Measurements from ENCODE around the gene CLEC3B.

Gene CLEC3B

GRCh38 chr3:44988073-44988472 lies 38.0 kb upstream of the CLEC3B start:
- H3K9ac ChIP-seq (ENCODE audit: low read depth, low read length, poor library complexity) = no peak overlapping the region
- no peak overlapping the region for H2BK15ac ChIP-seq (ENCODE audit: low read length)
- H3K4ac ChIP-seq (ENCODE audit: low read length) = no peak overlapping the region
- H3K4me1 ChIP-seq (ENCODE audit: control insufficient read depth in 2 of 2, insufficient read depth in 1 of 2, low read depth in 1 of 2, low read length in 2 of 2) = no peaks in the 10 kb centered on the region
- H2BK120ac ChIP-seq (ENCODE audit: low read depth, low read length) = no peak overlapping the region
- H2AK5ac ChIP-seq (ENCODE audit: low read depth, low read length) = no peak overlapping the region
- H4K91ac ChIP-seq (ENCODE audit: low read depth, low read length, poor library complexity) = no peak overlapping the region
- H3K27ac ChIP-seq (replicated peaks; ENCODE audit: low read length) = no peak overlapping the region
- H2BK12ac ChIP-seq (ENCODE audit: low read length) = no peak overlapping the region
- H2BK5ac ChIP-seq (ENCODE audit: low read length) = no peak overlapping the region
- no peaks in the 10 kb centered on the region for H3K27me3 ChIP-seq (ENCODE audit: control insufficient read depth in 3 of 3, insufficient read depth in 3 of 3, low read depth in 1 of 3, low read length in 3 of 3)
- no peak overlapping the region for H3K18ac ChIP-seq (ENCODE audit: low read length)
- H4K8ac ChIP-seq (ENCODE audit: low read depth, low read length) = no peak overlapping the region
- DNase-seq (ENCODE audit: low spot score) = no peak
- H3K14ac ChIP-seq (ENCODE audit: low read length) = no peak overlapping the region
- peaks cover 2 to 11% of the 10 kb centered on the region in 2 donors for H3K9me3 ChIP-seq (replicated peaks in 1 of 2; ENCODE audit: control insufficient read depth in 2 of 2, insufficient read depth in 1 of 2, low read depth in 1 of 2, low read length in 2 of 2)
- no peak overlapping the region for H3K23ac ChIP-seq (ENCODE audit: low read depth, low read length, poor library complexity)
- H3K4me3 ChIP-seq (ENCODE audit: low read length in 2 of 2) = no peak overlapping the region
- no CpG with 5 or more reads among the region's 2 CpGs for WGBS, 2 donors (ENCODE audit: extremely low coverage in 2 of 2, insufficient read length in 2 of 2, insufficient replicate concordance in 1 of 2)
- H2AFZ ChIP-seq (ENCODE audit: low read length) = no peak overlapping the region
- no peak overlapping the region for H3K4me2 ChIP-seq (ENCODE audit: insufficient read depth, low read length, poor library complexity, severe bottlenecking)
- H3K79me1 ChIP-seq (ENCODE audit: low read depth, low read length) = peaks cover 5% of the 10 kb centered on the region
- peaks cover 18 to 46% of the 10 kb centered on the region in 2 donors for H3K36me3 ChIP-seq (replicated peaks in 1 of 2; ENCODE audit: control insufficient read depth in 2 of 2, insufficient read depth in 2 of 2, low read length in 2 of 2)

GRCh38 chr3:44989141-44989540 lies 37.0 kb upstream of the CLEC3B start:
- Histone ChIP-seq H3K4ac (ENCODE audit: low read length) (no peak overlapping the region), H3K23ac (ENCODE audit: low read depth, low read length, poor library complexity) (no peak overlapping the region), H3K14ac (ENCODE audit: low read length) (no peak overlapping the region), H3K9ac (ENCODE audit: low read depth, low read length, poor library complexity) (no peak overlapping the region), H2BK5ac (ENCODE audit: low read length) (no peak overlapping the region), H3K36me3 (replicated peaks in 1 of 2; ENCODE audit: control insufficient read depth in 2 of 2, insufficient read depth in 2 of 2, low read length in 2 of 2) (peaks cover 18 to 57% of the 10 kb centered on the region in 2 donors), H3K9me3 (replicated peaks in 1 of 2; ENCODE audit: control insufficient read depth in 2 of 2, insufficient read depth in 1 of 2, low read depth in 1 of 2, low read length in 2 of 2) (peaks cover 2 to 11% of the 10 kb centered on the region in 2 donors), H3K27me3 (ENCODE audit: control insufficient read depth in 3 of 3, insufficient read depth in 3 of 3, low read depth in 1 of 3, low read length in 3 of 3) (no peaks in the 10 kb centered on the region), H2AK5ac (ENCODE audit: low read depth, low read length) (no peak overlapping the region), H3K4me2 (ENCODE audit: insufficient read depth, low read length, poor library complexity, severe bottlenecking) (no peak overlapping the region), H4K91ac (ENCODE audit: low read depth, low read length, poor library complexity) (no peak overlapping the region), H2AFZ (ENCODE audit: low read length) (no peak overlapping the region), H2BK12ac (ENCODE audit: low read length) (no peak overlapping the region), H4K8ac (ENCODE audit: low read depth, low read length) (no peak overlapping the region), H3K18ac (ENCODE audit: low read length) (no peak overlapping the region), H2BK15ac (ENCODE audit: low read length) (no peak overlapping the region), H3K4me3 (ENCODE audit: low read length in 2 of 2) (no peak overlapping the region), H3K79me1 (ENCODE audit: low read depth, low read length) (peaks cover 5% of the 10 kb centered on the region), H3K4me1 (ENCODE audit: control insufficient read depth in 2 of 2, insufficient read depth in 1 of 2, low read depth in 1 of 2, low read length in 2 of 2) (peaks cover 0 to 3% of the 10 kb centered on the region in 2 donors), H2BK120ac (ENCODE audit: low read depth, low read length) (no peak overlapping the region), H3K27ac (replicated peaks; ENCODE audit: low read length) (no peak overlapping the region)
- WGBS, 2 donors (ENCODE audit: extremely low coverage in 2 of 2, insufficient read length in 2 of 2, insufficient replicate concordance in 1 of 2) = no CpG with 5 or more reads among the region's 8 CpGs
- DNase-seq (ENCODE audit: low spot score) = no peak

- H2BK12ac ChIP-seq (ENCODE audit: low read length) = no peak overlapping the region
- no peak overlapping the region for H2BK15ac ChIP-seq (ENCODE audit: low read length)
- H2AFZ ChIP-seq (ENCODE audit: low read length) = no peak overlapping the region
- H3K4me3 ChIP-seq (ENCODE audit: low read length in 2 of 2) = no peak overlapping the region
- H3K23ac ChIP-seq (ENCODE audit: low read depth, low read length, poor library complexity) = no peak overlapping the region
- no peak overlapping the region for H4K8ac ChIP-seq (ENCODE audit: low read depth, low read length)
- no peak overlapping the region for H3K18ac ChIP-seq (ENCODE audit: low read length)
- no peak overlapping the region for H3K14ac ChIP-seq (ENCODE audit: low read length)
- H3K27ac ChIP-seq (replicated peaks; ENCODE audit: low read length) = no peak overlapping the region
- H3K79me1 ChIP-seq (ENCODE audit: low read depth, low read length) = peaks cover 3% of the 10 kb centered on the region
- no peak overlapping the region for H3K4me2 ChIP-seq (ENCODE audit: insufficient read depth, low read length, poor library complexity, severe bottlenecking)
- no peak overlapping the region for H3K9ac ChIP-seq (ENCODE audit: low read depth, low read length, poor library complexity)
- H3K4me1 ChIP-seq (ENCODE audit: control insufficient read depth in 2 of 2, insufficient read depth in 1 of 2, low read depth in 1 of 2, low read length in 2 of 2) = peaks cover 3% of the 10 kb centered on the region in 2 donors
- peaks cover 2 to 10% of the 10 kb centered on the region in 2 donors for H3K9me3 ChIP-seq (replicated peaks in 1 of 2; ENCODE audit: control insufficient read depth in 2 of 2, insufficient read depth in 1 of 2, low read depth in 1 of 2, low read length in 2 of 2)
- no CpG with 5 or more reads among the region's 1 CpG for WGBS, 2 donors (ENCODE audit: extremely low coverage in 2 of 2, insufficient read length in 2 of 2, insufficient replicate concordance in 1 of 2)
- no peak overlapping the region for H2BK5ac ChIP-seq (ENCODE audit: low read length)
- no peak for DNase-seq (ENCODE audit: low spot score)
- H3K27me3 ChIP-seq (ENCODE audit: control insufficient read depth in 3 of 3, insufficient read depth in 3 of 3, low read depth in 1 of 3, low read length in 3 of 3) = no peaks in the 10 kb centered on the region
- H2AK5ac ChIP-seq (ENCODE audit: low read depth, low read length) = no peak overlapping the region
- no peak overlapping the region for H2BK120ac ChIP-seq (ENCODE audit: low read depth, low read length)
- no peak overlapping the region for H3K4ac ChIP-seq (ENCODE audit: low read length)
- H4K91ac ChIP-seq (ENCODE audit: low read depth, low read length, poor library complexity) = no peak overlapping the region
- H3K36me3 ChIP-seq (replicated peaks in 1 of 2; ENCODE audit: control insufficient read depth in 2 of 2, insufficient read depth in 2 of 2, low read length in 2 of 2) = peaks cover 19 to 61% of the 10 kb centered on the region in 2 donors
Observed at GRCh38 chr3:44989636-44990373, 36.3 kb upstream of the CLEC3B start.

- WGBS, 2 donors (ENCODE audit: extremely low coverage in 2 of 2, insufficient read length in 2 of 2, insufficient replicate concordance in 1 of 2) = no CpG with 5 or more reads among the region's 1 CpG
- no peak overlapping the region for H3K23ac ChIP-seq (ENCODE audit: low read depth, low read length, poor library complexity)
- no peak overlapping the region for H2AFZ ChIP-seq (ENCODE audit: low read length)
- H3K4ac ChIP-seq (ENCODE audit: low read length) = no peak overlapping the region
- H3K9ac ChIP-seq (ENCODE audit: low read depth, low read length, poor library complexity) = no peak overlapping the region
- no peaks in the 10 kb centered on the region for H3K27me3 ChIP-seq (ENCODE audit: control insufficient read depth in 3 of 3, insufficient read depth in 3 of 3, low read depth in 1 of 3, low read length in 3 of 3)
- H4K91ac ChIP-seq (ENCODE audit: low read depth, low read length, poor library complexity) = no peak overlapping the region
- H3K14ac ChIP-seq (ENCODE audit: low read length) = no peak overlapping the region
- no peak overlapping the region for H2AK5ac ChIP-seq (ENCODE audit: low read depth, low read length)
- peaks cover 19 to 68% of the 10 kb centered on the region in 2 donors for H3K36me3 ChIP-seq (replicated peaks in 1 of 2; ENCODE audit: control insufficient read depth in 2 of 2, insufficient read depth in 2 of 2, low read length in 2 of 2)
- no peak overlapping the region for H3K27ac ChIP-seq (replicated peaks; ENCODE audit: low read length)
- H2BK5ac ChIP-seq (ENCODE audit: low read length) = no peak overlapping the region
- H2BK15ac ChIP-seq (ENCODE audit: low read length) = no peak overlapping the region
- H3K4me1 ChIP-seq (ENCODE audit: control insufficient read depth in 2 of 2, insufficient read depth in 1 of 2, low read depth in 1 of 2, low read length in 2 of 2) = peaks cover 3% of the 10 kb centered on the region in 2 donors
- peaks cover 2 to 7% of the 10 kb centered on the region in 2 donors for H3K9me3 ChIP-seq (replicated peaks in 1 of 2; ENCODE audit: control insufficient read depth in 2 of 2, insufficient read depth in 1 of 2, low read depth in 1 of 2, low read length in 2 of 2)
- no peak overlapping the region for H4K8ac ChIP-seq (ENCODE audit: low read depth, low read length)
- no peak overlapping the region for H3K4me3 ChIP-seq (ENCODE audit: low read length in 2 of 2)
- DNase-seq (ENCODE audit: low spot score) = no peak
- no peak overlapping the region for H2BK120ac ChIP-seq (ENCODE audit: low read depth, low read length)
- H3K4me2 ChIP-seq (ENCODE audit: insufficient read depth, low read length, poor library complexity, severe bottlenecking) = no peak overlapping the region
- H2BK12ac ChIP-seq (ENCODE audit: low read length) = no peak overlapping the region
- peaks cover 3% of the 10 kb centered on the region for H3K79me1 ChIP-seq (ENCODE audit: low read depth, low read length)
- no peak overlapping the region for H3K18ac ChIP-seq (ENCODE audit: low read length)
Observed at GRCh38 chr3:44991326-44991725, 34.8 kb upstream of the CLEC3B start.
